IMR-90 (cell line): ENCODE results near the gene GRIK1. TPM values are rescaled to one million over a fixed set of nuclear protein-coding genes. Genes with fewer than 3 reads are reported as not detected.

ENCODE experiments used
- ATAC-seq: fragments of 200-7000 bp; cut with Tn5 transposase; 2 replicates; pipeline ENCODE4 v1.9.1; 2020; ENCODE audit warnings: low read depth, mild to moderate bottlenecking, moderate library complexity
- BruUV-seq: library from RNA; stranded (reverse); fragments of 400-500 nt; replicated peaks from 2 replicates; lab custom pipeline; 2021; lab: Mats Ljungman, UMichigan
- CTCF ChIA-PET: fragments of 300-600 bp; formaldehyde crosslinking; extraction: SDS; loops from one replicate; lab custom pipeline; 2021; ENCODE audit warnings: antibody characterized with exemption; lab: Yijun Ruan, JAX
- POLR2A ChIA-PET: fragments of 300-600 bp; sonication (Branson Sonifier 250); formaldehyde crosslinking; loops from one replicate; lab custom pipeline; 2022; ENCODE audit warnings: antibody characterized with exemption; ENCODE audit not compliant: unreplicated experiment; lab: Charles Lee
- DNase-seq: peaks from one replicate; pipeline ENCODE4 v3.0.0; 2013
- H2AFZ ChIP-seq: replicated peaks from 2 replicates; pipeline ENCODE3; 2013; ENCODE audit warnings: low read length, mild to moderate bottlenecking; ENCODE audit not compliant: poor library complexity
- H2AK5ac ChIP-seq: 2 replicates; pipeline ENCODE4 v1.6.1; 2013; ENCODE audit warnings: low read depth, low read length, inconsistent platforms
- H2AK9ac ChIP-seq: replicated peaks from 2 replicates; pipeline ENCODE3; 2013; ENCODE audit warnings: mild to moderate bottlenecking, low read depth, low read length, moderate library complexity; ENCODE audit not compliant: poor library complexity
- H2BK120ac ChIP-seq: 2 replicates; pipeline ENCODE4 v1.6.1; 2013; ENCODE audit warnings: low read depth, low read length, inconsistent platforms
- H2BK15ac ChIP-seq: 3 replicates; pipeline ENCODE4 v1.6.1; 2013; ENCODE audit warnings: low read depth, low read length, inconsistent platforms
- H2BK20ac ChIP-seq: 2 replicates; pipeline ENCODE4 v1.6.1; 2013; ENCODE audit warnings: low read depth, mild to moderate bottlenecking, inconsistent platforms, low read length, moderate library complexity
- H2BK5ac ChIP-seq: 2 replicates; pipeline ENCODE4 v1.6.1; 2013; ENCODE audit warnings: mild to moderate bottlenecking, low read depth, low read length, inconsistent platforms; ENCODE audit not compliant: poor library complexity, severe bottlenecking
- H3K14ac ChIP-seq: replicated peaks from 2 replicates; pipeline ENCODE4 v1.6.1; 2013; ENCODE audit warnings: low read depth, low read length, inconsistent platforms
- H3K18ac ChIP-seq: 2 replicates; pipeline ENCODE4 v1.6.1; 2013; ENCODE audit warnings: low read depth, low read length, control low read depth
- H3K23ac ChIP-seq: 2 replicates; pipeline ENCODE4 v1.6.1; 2013; ENCODE audit warnings: low read depth, low read length, inconsistent platforms
- H3K27ac ChIP-seq: 2 replicates; pipeline ENCODE4 v1.5.1; 2013; ENCODE audit warnings: mild to moderate bottlenecking, control low read depth, low read length; ENCODE audit not compliant: insufficient read depth
- H3K27me3 ChIP-seq: 2 replicates; pipeline ENCODE4 v1.6.1; 2013; ENCODE audit warnings: low read length; ENCODE audit not compliant: control insufficient read depth, insufficient read depth
- H3K36me3 ChIP-seq: 2 replicates; pipeline ENCODE4 v1.6.1; 2013; ENCODE audit warnings: low read length, mixed read lengths; ENCODE audit not compliant: control insufficient read depth, insufficient read depth
- H3K4ac ChIP-seq: 2 replicates; pipeline ENCODE4 v1.6.1; 2013; ENCODE audit warnings: low read depth, low read length, inconsistent platforms
- H3K4me1 ChIP-seq: 2 replicates; pipeline ENCODE4 v1.6.1; 2013; ENCODE audit warnings: low read length, mixed read lengths; ENCODE audit not compliant: control insufficient read depth, insufficient read depth
- H3K4me2 ChIP-seq: 2 replicates; pipeline ENCODE4 v1.6.1; 2013; ENCODE audit warnings: low read depth, mild to moderate bottlenecking, control low read depth, low read length, moderate library complexity
- H3K4me3 ChIP-seq: 2 replicates; pipeline ENCODE4 v1.5.1; 2013; ENCODE audit warnings: low read depth, mild to moderate bottlenecking, control low read depth, low read length, moderate library complexity; ENCODE audit not compliant: insufficient read depth
- H3K56ac ChIP-seq: 2 replicates; pipeline ENCODE4 v1.6.1; 2013; ENCODE audit warnings: low read length, inconsistent platforms; ENCODE audit not compliant: insufficient read depth; ENCODE audit errors: extremely low read depth
- H3K79me1 ChIP-seq, 2 experiments: 2 replicates each; pipeline ENCODE4 v1.6.1; 2013; ENCODE audit warnings: low read length in 2 of 2, inconsistent platforms in 1 of 2, low read depth in 1 of 2
- H3K9ac ChIP-seq: 2 replicates; pipeline ENCODE4 v1.6.1; 2013; ENCODE audit warnings: low read depth, low read length, control low read depth
- H3K9me1 ChIP-seq: 2 replicates; pipeline ENCODE4 v1.6.1; 2013; ENCODE audit warnings: low read length, inconsistent platforms; ENCODE audit not compliant: insufficient read depth
- H3K9me3 ChIP-seq: 2 replicates; pipeline ENCODE4 v1.6.1; 2013; ENCODE audit warnings: low read length; ENCODE audit not compliant: control insufficient read depth, insufficient read depth
- H4K20me1 ChIP-seq: 2 replicates; pipeline ENCODE4 v1.6.1; 2013; ENCODE audit warnings: low read length, inconsistent platforms; ENCODE audit not compliant: insufficient read depth
- H4K5ac ChIP-seq: 2 replicates; pipeline ENCODE4 v1.6.1; 2013; ENCODE audit warnings: mild to moderate bottlenecking, low read depth, low read length, control low read depth
- H4K8ac ChIP-seq, 2 experiments: 2 replicates each; pipeline ENCODE4 v1.6.1; 2013; ENCODE audit warnings: low read depth in 2 of 2, low read length in 2 of 2, control low read depth in 1 of 2, inconsistent platforms in 1 of 2
- H4K91ac ChIP-seq: 2 replicates; pipeline ENCODE4 v1.6.1; 2013; ENCODE audit warnings: low read depth, low read length, inconsistent platforms; ENCODE audit not compliant: insufficient read depth
- MAZ ChIP-seq: IDR thresholded peaks from 2 replicates; pipeline ENCODE4 v1.6.1; 2012; ENCODE audit warnings: low read depth, mild to moderate bottlenecking, low read length, improper control_type of control experiment, moderate library complexity, borderline replicate concordance
- NFE2L2 ChIP-seq: fragments of 150-350 bp; IDR thresholded peaks from 2 replicates; pipeline ENCODE4 v1.6.1; 2016; ENCODE audit warnings: low read depth, mild to moderate bottlenecking, low read length
- RFX5 ChIP-seq: IDR thresholded peaks from 2 replicates; pipeline ENCODE4 v1.8.0; 2012; ENCODE audit warnings: low read depth, mild to moderate bottlenecking, low read length, moderate library complexity
- WGBS, 2 experiments: methylation state at CpG; one replicate each; pipeline versions ENCODE4 v1.1.5 to v1.1.7; 2013; ENCODE audit warnings: missing lambda C conversion rate in 2 of 2; ENCODE audit not compliant: insufficient read length in 1 of 2; ENCODE audit errors: extremely low coverage in 2 of 2; 5-methylcytosine and 5-hydroxymethylcytosine counted together
- dilution Hi-C: fragments of 300-500 bp; cut with HindIII; formaldehyde crosslinking; loops from one replicate; pipeline ENCODE4 v1.14.3; 2018; ENCODE audit warnings: low sequenced_read_pairs; ENCODE audit not compliant: unreplicated experiment
- in situ Hi-C: fragments of 300-500 bp; cut with MboI; formaldehyde crosslinking; loops from 3 replicates; pipeline ENCODE4 v1.14.3; 2019; ENCODE audit warnings: low sequenced_read_pairs, inconsistent platforms, mixed read lengths
- intact Hi-C: fragments of 100-400 bp; cut with micrococcal nuclease; formaldehyde crosslinking; loops from 2 replicates; pipeline ENCODE4 v1.10.0; 2022
- polyA plus RNA-seq, 3 experiments: library from polyadenylated mRNA; depleted of rRNA; stranded (reverse); fragments of >200 nt; gene quantifications; 2 replicates each; pipeline ENCODE4 v1.2.3, GENCODE V29; 2012; ENCODE audit warnings: low replicate concordance in 1 of 3
- total RNA-seq: library from RNA; depleted of rRNA; stranded (reverse); fragments of >200 nt; gene quantifications from 2 replicates; pipeline ENCODE4 v1.2.3, GENCODE V29; 2012

GRIK1 gene
- total and polyA plus RNA-seq, 2 of the 4 experiments (the other 2 are of a cell fraction) = not detected

- ChIA-PET CTCF (no interaction called here), POLR2A (no interaction called here)
- Histone ChIP-seq H3K23ac (no peak overlapping the region), H2AK5ac (no peak overlapping the region), H3K27me3 (no peaks in the 10 kb centered on the region), H3K36me3 (no peaks in the 10 kb centered on the region), H3K27ac (no peak overlapping the region), H4K91ac (no peak overlapping the region), H3K9ac (no peak overlapping the region), H3K56ac (no peak overlapping the region), H3K9me1 (peaks cover 3% of the 10 kb centered on the region; the same call in 1 of the 2 replicates), H3K4me1 (peaks cover 3% of the 10 kb centered on the region), H4K20me1 (no peaks in the 10 kb centered on the region), H3K4me3 (no peak overlapping the region), H3K9me3 (no peaks in the 10 kb centered on the region), H2AFZ (no peak overlapping the region), H2AK9ac (no peak overlapping the region), H2BK15ac (no peak overlapping the region), H3K79me1 (no peaks in the 10 kb centered on the region), H3K18ac (no peak overlapping the region), H4K5ac (no peak overlapping the region), H3K4me2 (no peak overlapping the region), H3K4ac (no peak overlapping the region), H4K8ac (no peak overlapping the region), H2BK120ac (no peak overlapping the region), H2BK5ac (no peak overlapping the region), H3K14ac (no peak overlapping the region), H2BK20ac (no peak overlapping the region)
- dilution Hi-C loops (no loop called here), intact Hi-C loops (no loop called here), in situ Hi-C loops (no loop called here)
- BruUV-seq = no TSS peak
- no CpG with 5 or more reads among the region's 9 CpGs for WGBS, 2 experiments
- no peak for DNase-seq
- TF ChIP-seq MAZ (no peak), NFE2L2 (no peak), RFX5 (no peak)
- ATAC-seq = no peak
Observed at GRCh38 chr21:29549614-29550013, 390.2 kb downstream of the GRIK1 start.
